PFSK-1 (cell line): Measurements from ENCODE around the gene COMT.

Experiments
- FOXP2 ChIP-seq: optimal IDR thresholded peaks from 2 replicates; pipeline ENCODE3; 2011; ENCODE audit warnings: borderline replicate concordance, control low read depth, inconsistent platforms; ENCODE audit not compliant: insufficient read depth; ENCODE audit errors: extremely low read length, extremely low read depth
- POLR2AphosphoS5 ChIP-seq: IDR thresholded peaks from 2 replicates; pipeline ENCODE4 v1.6.1; 2012; ENCODE audit warnings: low read depth, mild to moderate bottlenecking, control low read depth, low read length, moderate library complexity
- REST ChIP-seq, 2 experiments: IDR thresholded peaks; 2 replicates each; pipeline versions ENCODE4 v1.6.1 to v1.8.0; 2011 to 2012; ENCODE audit warnings: low read depth in 2 of 2, low read length in 2 of 2, control low read depth in 1 of 2, inconsistent platforms in 1 of 2, mild to moderate bottlenecking in 1 of 2, moderate library complexity in 1 of 2; ENCODE audit not compliant: insufficient read depth in 1 of 2
- SIN3A ChIP-seq: IDR thresholded peaks from 2 replicates; pipeline ENCODE4 v1.6.1; 2012; ENCODE audit warnings: mild to moderate bottlenecking, low read length, moderate library complexity, borderline replicate concordance; ENCODE audit not compliant: insufficient read depth
- TAF1 ChIP-seq: IDR thresholded peaks from 2 replicates; pipeline ENCODE4 v1.6.1; 2012; ENCODE audit warnings: low read length, control low read depth, borderline replicate concordance; ENCODE audit not compliant: insufficient read depth

Gene COMT

GRCh38 chr22:19900707-19901436 lies 40.7 kb upstream of the COMT start:
- no peak for TF ChIP-seq REST (IDR thresholded peaks at IDR 0.05; ENCODE audit: insufficient read depth in 1 of 2, low read depth in 2 of 2, low read length in 2 of 2)
- TF ChIP-seq POLR2AphosphoS5: no peak
- TF ChIP-seq SIN3A: no peak
- no peak for TF ChIP-seq TAF1
- TF ChIP-seq FOXP2: no peak

- TF ChIP-seq TAF1 (no peak), POLR2AphosphoS5 (no peak), FOXP2 (no peak), SIN3A (no peak), REST (IDR thresholded peaks at IDR 0.05; ENCODE audit: insufficient read depth in 1 of 2, low read depth in 2 of 2, low read length in 2 of 2) (no peak)
Measured at GRCh38 chr22:19901577-19902244, 39.9 kb upstream of the COMT start.

GRCh38 chr22:19902245-19902715 lies 39.3 kb upstream of the COMT start:
- TF ChIP-seq FOXP2: no peak
- TF ChIP-seq TAF1: no peak
- TF ChIP-seq POLR2AphosphoS5: no peak
- TF ChIP-seq REST (IDR thresholded peaks at IDR 0.05; ENCODE audit: insufficient read depth in 1 of 2, low read depth in 2 of 2, low read length in 2 of 2): no peak
- TF ChIP-seq SIN3A: no peak

- no peak for TF ChIP-seq FOXP2
- TF ChIP-seq REST (IDR thresholded peaks at IDR 0.05; ENCODE audit: insufficient read depth in 1 of 2, low read depth in 2 of 2, low read length in 2 of 2): no peak
- TF ChIP-seq TAF1: no peak
- TF ChIP-seq SIN3A: no peak
- TF ChIP-seq POLR2AphosphoS5: no peak
Measured at GRCh38 chr22:19903031-19903430, 38.5 kb upstream of the COMT start.

- TF ChIP-seq TAF1 (no peak), SIN3A (no peak), FOXP2 (no peak), REST (IDR thresholded peaks at IDR 0.05; ENCODE audit: insufficient read depth in 1 of 2, low read depth in 2 of 2, low read length in 2 of 2) (no peak), POLR2AphosphoS5 (no peak)
Measured at GRCh38 chr22:19903513-19903912, 38.1 kb upstream of the COMT start.
